SK-N-MC (cell line): Measurements from ENCODE around the gene CAPN1.

ENCODE experiments used
- EZH2 ChIP-seq: fragments of 200-600 bp; sonication (generic); IDR thresholded peaks from one replicate; pipeline ENCODE4 v1.6.1; 2017; ENCODE audit warnings: antibody characterized with exemption
- POLR2AphosphoS5 ChIP-seq: IDR thresholded peaks from 2 replicates; pipeline ENCODE4 v1.6.1; 2012; ENCODE audit warnings: mild to moderate bottlenecking, low read depth, low read length, borderline replicate concordance

DNA sequence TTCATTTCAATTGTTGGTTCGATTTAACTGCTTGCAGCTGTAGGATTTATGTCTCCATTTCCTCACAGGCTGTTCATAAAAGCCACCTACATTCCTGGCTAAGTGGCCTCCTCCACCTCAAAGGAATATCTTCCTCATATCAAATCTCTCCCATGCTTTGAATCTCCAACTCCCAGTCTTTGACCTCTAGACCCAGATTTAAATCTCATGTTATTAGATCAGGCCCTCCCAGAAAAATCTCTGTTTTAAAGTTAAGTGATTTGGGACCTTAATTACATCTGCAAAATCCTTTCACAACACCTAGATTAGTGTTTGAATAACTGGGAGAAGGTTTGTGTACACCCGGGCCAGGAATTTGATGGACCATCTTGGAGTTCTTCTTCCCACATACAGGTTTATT is 46.2 kb downstream of the CAPN1 start:
- TF ChIP-seq POLR2AphosphoS5 (no peak), EZH2 (no peak)
